ENCODE results near the gene RNF148. TPM values are rescaled to one million over a fixed set of nuclear protein-coding genes. Genes with fewer than 3 reads are reported as not detected.
A peak's percentile ranks its signal among the peaks of the same experiment; 100 is the strongest.

The RNF148 gene
- total and polyA plus RNA-seq, 2 of the 8 experiments (the other 6 are each of a cell fraction or from before 2014, with no cell fraction given) = 0.27 to 0.45 TPM

DNA sequence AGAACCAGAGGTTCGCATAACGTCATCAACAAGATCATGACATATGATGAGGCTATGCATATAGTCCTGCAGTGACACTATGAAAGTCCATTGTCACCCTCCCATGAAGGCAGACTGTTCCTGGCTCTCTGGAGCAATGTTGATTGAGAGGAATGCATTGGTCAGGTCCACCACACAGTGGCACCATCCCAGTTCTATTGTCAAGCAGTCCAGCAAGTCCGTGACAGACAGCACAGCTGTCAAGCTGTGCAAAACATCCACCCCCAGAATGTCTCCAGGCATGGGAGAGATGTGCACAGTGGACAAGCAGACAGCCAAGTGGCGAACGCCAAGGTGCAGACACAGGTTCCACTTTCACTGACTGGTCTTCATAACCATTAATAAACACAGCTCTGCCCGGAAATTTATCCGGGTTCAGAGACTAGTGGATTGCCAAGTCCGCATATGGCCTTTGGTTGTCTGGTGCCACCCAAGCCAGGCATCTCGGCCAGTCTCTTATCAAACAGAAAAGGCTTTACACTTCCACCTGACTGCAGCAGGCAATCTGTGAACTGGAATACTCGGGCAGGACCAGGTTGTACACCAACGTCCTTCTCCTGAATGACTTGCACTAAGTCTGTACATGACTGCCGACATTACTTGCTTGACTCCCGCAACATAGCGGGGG is 11.0 kb downstream of the RNF148 start:
- no peak overlapping the region for H3K4me2 ChIP-seq (ENCODE audit: insufficient read depth in 1 of 2, low read depth in 2 of 2, low read length in 2 of 2)
- H2BK15ac ChIP-seq (ENCODE audit: low read length) = no peak overlapping the region; the same call in 1 of the 2 replicates
- peaks cover 9 to 14% of the 10 kb centered on the region in 2 experiments for H3K9me3 ChIP-seq (ENCODE audit: insufficient read depth in 2 of 2, low read depth in 1 of 2, low read length in 1 of 2)
- H3K56ac ChIP-seq (replicated peaks; ENCODE audit: insufficient read length, low read depth, low read length) = no peak overlapping the region
- peaks cover 0 to 2% (median 0%) of the 10 kb centered on the region in 4 experiments; a peak in 1 of 8 replicates for H3K36me3 ChIP-seq (ENCODE audit: control insufficient read depth in 2 of 4, insufficient read depth in 4 of 4, low read length in 3 of 4)
- no peak overlapping the region for H2AFZ ChIP-seq (ENCODE audit: low read length)
- peaks cover 0 to 13% (median 8%) of the 10 kb centered on the region in 4 experiments; a peak in 6 of 7 replicates for H3K4me1 ChIP-seq (replicated peaks in 1 of 4; ENCODE audit: control insufficient read depth in 3 of 4, insufficient read depth in 4 of 4, low read length in 3 of 4)
- H3K23me2 ChIP-seq (ENCODE audit: low read depth, low read length) = no peaks in the 10 kb centered on the region
- no peak for DNase-seq (ENCODE audit: low read depth in 1 of 2, low spot score in 2 of 2)
- WGBS, 2 experiments (ENCODE audit: extremely low coverage in 1 of 2, insufficient coverage in 1 of 2, insufficient read length in 1 of 2, insufficient replicate concordance in 2 of 2, low coverage in 1 of 2, low lambda C conversion rate in 2 of 2, missing lambda C conversion rate in 1 of 2) = 91% methylated on average over 14 of the region's 14 CpGs; no CpG with 5 or more reads in 1 of the 2 experiments
- H2BK12ac ChIP-seq (ENCODE audit: low read depth, low read length) = no peak overlapping the region
- no peaks in the 10 kb centered on the region for H4K20me1 ChIP-seq (replicated peaks in 1 of 2; ENCODE audit: control insufficient read depth in 1 of 2, insufficient read depth in 2 of 2, low read length in 2 of 2)
- H3K27me3 ChIP-seq (replicated peaks in 1 of 4; ENCODE audit: control insufficient read depth in 3 of 4, extremely low read depth in 1 of 4, insufficient read depth in 3 of 4, low read length in 3 of 4) = no peaks in the 10 kb centered on the region
- ChIA-PET POLR2A (ENCODE audit: partially characterized antibody) (no interaction called here), CTCF (ENCODE audit: partially characterized antibody) (no interaction called here)
- no peak overlapping the region for H3K23ac ChIP-seq (ENCODE audit: insufficient read length)
- H4K8ac ChIP-seq (ENCODE audit: extremely low read depth, insufficient read depth, low read length) = no peak overlapping the region
- H3K4me3 ChIP-seq (ENCODE audit: extremely low read depth in 1 of 4, insufficient read depth in 2 of 4, low read depth in 3 of 4, low read length in 4 of 4) = no peak overlapping the region
- no peak overlapping the region for H4K91ac ChIP-seq (replicated peaks; ENCODE audit: insufficient read length, low read length)
- no peak for FAIRE-seq
- no peak overlapping the region for H4K5ac ChIP-seq (ENCODE audit: insufficient read length, low read depth, low read length)
- H2AK5ac ChIP-seq (ENCODE audit: low read depth, low read length) = no peak overlapping the region
- no peak overlapping the region for H3K14ac ChIP-seq (ENCODE audit: insufficient read length)
- no peak overlapping the region for H2BK5ac ChIP-seq (ENCODE audit: low read depth, low read length)
- H3K4ac ChIP-seq (replicated peaks; ENCODE audit: insufficient read length, low read depth, low read length) = no peak overlapping the region
- H3K79me2 ChIP-seq (ENCODE audit: control insufficient read depth in 1 of 2, insufficient read depth in 2 of 2, low read length in 2 of 2) = no peaks in the 10 kb centered on the region
- H3K18ac ChIP-seq (ENCODE audit: extremely low read depth, low read length) = no peak overlapping the region
- H2BK20ac ChIP-seq (ENCODE audit: low read length) = 0 out of 2 replicates have a peak overlapping the region, but pooled peaks have one; percentile 29
- no peak overlapping the region for H2BK120ac ChIP-seq (replicated peaks; ENCODE audit: low read depth, low read length)
- no peak overlapping the region for H3K9ac ChIP-seq (replicated peaks in 1 of 4; ENCODE audit: extremely low read depth in 1 of 4, low read depth in 3 of 4, low read length in 3 of 4)
- no peaks in the 10 kb centered on the region for H3K79me1 ChIP-seq (ENCODE audit: low read depth, low read length)
- no peak overlapping the region for H3K27ac ChIP-seq (ENCODE audit: low read depth, low read length)
- no peak for TF ChIP-seq SUZ12 (IDR thresholded peaks at IDR 0.05; ENCODE audit: low read length)
- no peak for TF ChIP-seq CBX8 (IDR thresholded peaks at IDR 0.05; ENCODE audit: borderline replicate concordance, low read depth, low read length)
- TF ChIP-seq, protein P1, sequence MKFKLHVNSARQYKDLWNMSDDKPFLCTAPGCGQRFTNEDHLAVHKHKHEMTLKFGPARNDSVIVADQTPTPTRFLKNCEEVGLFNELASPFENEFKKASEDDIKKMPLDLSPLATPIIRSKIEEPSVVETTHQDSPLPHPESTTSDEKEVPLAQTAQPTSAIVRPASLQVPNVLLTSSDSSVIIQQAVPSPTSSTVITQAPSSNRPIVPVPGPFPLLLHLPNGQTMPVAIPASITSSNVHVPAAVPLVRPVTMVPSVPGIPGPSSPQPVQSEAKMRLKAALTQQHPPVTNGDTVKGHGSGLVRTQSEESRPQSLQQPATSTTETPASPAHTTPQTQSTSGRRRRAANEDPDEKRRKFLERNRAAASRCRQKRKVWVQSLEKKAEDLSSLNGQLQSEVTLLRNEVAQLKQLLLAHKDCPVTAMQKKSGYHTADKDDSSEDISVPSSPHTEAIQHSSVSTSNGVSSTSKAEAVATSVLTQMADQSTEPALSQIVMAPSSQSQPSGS (IDR thresholded peaks at IDR 0.05; ENCODE audit: low read length) = no peak
- no peak for TF ChIP-seq RBBP5 (IDR thresholded peaks at IDR 0.05; ENCODE audit: borderline replicate concordance, low read depth, low read length)
- TF ChIP-seq NRF1 (IDR thresholded peaks at IDR 0.05; ENCODE audit: low read depth, low read length) = no peak
- TF ChIP-seq RAD21 (IDR thresholded peaks at IDR 0.05 in 1 of 2, conservative IDR thresholded peaks at IDR 0.05 in 1 of 2; ENCODE audit: low read depth in 2 of 2, low read length in 2 of 2) = no peak
- TF ChIP-seq CTBP2 (IDR thresholded peaks at IDR 0.05; ENCODE audit: borderline replicate concordance, insufficient read depth, insufficient read length, low read length) = no peak
- TF ChIP-seq BACH1 (IDR thresholded peaks at IDR 0.05; ENCODE audit: low read length) = no peak
- no peak for TF ChIP-seq GABPA (IDR thresholded peaks at IDR 0.05; ENCODE audit: borderline replicate concordance, insufficient read depth, low read length)
- no peak for TF ChIP-seq TAF7 (optimal IDR thresholded peaks at IDR 0.05; ENCODE audit: borderline replicate concordance, low read depth, low read length)

All from H1 (cell line).